Measurements from ENCODE around the gene COL6A3. TPM values are rescaled to one million over a fixed set of nuclear protein-coding genes. Genes with fewer than 3 reads are reported as not detected.
"Not testable (repeated sequence)": the region's sequence is repeated elsewhere in the genome, so short reads cannot be mapped to it uniquely, and the experiment has no call there.

COL6A3 gene
- total RNA-seq, 6 experiments from 2014 or later = 409 to 759 (median 458) TPM

DNA sequence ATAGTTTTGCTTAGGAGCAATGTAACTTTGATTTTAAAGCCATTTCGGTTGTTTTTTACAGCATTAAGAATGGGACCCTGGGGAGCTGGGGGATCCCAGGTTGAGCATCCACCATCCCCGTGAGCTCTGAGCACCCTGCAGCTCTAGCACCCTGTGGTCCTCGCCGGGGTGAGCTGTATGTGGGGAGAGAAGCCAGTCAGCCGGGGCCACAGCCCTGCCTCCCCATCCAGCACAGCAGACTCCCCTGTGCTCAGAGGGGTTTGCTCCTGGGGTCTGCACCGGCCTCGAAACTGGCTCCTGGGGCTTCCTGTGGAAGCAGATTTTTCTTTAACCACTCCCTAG is 1.3 kb downstream of the COL6A3 start:
- no peak for DNase-seq
- peaks cover 54% of the 10 kb centered on the region for H3K36me3 Mint-ChIP-seq (ENCODE audit: low read depth)
- H3K9me3 Mint-ChIP-seq = no peaks in the 10 kb centered on the region
- H3K4me1 Mint-ChIP-seq (ENCODE audit: low read depth) = peaks cover 44% of the 10 kb centered on the region
- H3K27ac Mint-ChIP-seq = peak overlapping the region; percentile 94
- TF ChIP-seq, protein P1, sequence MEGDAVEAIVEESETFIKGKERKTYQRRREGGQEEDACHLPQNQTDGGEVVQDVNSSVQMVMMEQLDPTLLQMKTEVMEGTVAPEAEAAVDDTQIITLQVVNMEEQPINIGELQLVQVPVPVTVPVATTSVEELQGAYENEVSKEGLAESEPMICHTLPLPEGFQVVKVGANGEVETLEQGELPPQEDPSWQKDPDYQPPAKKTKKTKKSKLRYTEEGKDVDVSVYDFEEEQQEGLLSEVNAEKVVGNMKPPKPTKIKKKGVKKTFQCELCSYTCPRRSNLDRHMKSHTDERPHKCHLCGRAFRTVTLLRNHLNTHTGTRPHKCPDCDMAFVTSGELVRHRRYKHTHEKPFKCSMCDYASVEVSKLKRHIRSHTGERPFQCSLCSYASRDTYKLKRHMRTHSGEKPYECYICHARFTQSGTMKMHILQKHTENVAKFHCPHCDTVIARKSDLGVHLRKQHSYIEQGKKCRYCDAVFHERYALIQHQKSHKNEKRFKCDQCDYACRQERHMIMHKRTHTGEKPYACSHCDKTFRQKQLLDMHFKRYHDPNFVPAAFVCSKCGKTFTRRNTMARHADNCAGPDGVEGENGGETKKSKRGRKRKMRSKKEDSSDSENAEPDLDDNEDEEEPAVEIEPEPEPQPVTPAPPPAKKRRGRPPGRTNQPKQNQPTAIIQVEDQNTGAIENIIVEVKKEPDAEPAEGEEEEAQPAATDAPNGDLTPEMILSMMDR (IDR thresholded peaks at IDR 0.05) = no peak
- peaks cover 13% of the 10 kb centered on the region for H3K27me3 Mint-ChIP-seq (ENCODE audit: insufficient read depth)
- H3K4me3 Mint-ChIP-seq = peak overlapping the region; percentile 97

DNA sequence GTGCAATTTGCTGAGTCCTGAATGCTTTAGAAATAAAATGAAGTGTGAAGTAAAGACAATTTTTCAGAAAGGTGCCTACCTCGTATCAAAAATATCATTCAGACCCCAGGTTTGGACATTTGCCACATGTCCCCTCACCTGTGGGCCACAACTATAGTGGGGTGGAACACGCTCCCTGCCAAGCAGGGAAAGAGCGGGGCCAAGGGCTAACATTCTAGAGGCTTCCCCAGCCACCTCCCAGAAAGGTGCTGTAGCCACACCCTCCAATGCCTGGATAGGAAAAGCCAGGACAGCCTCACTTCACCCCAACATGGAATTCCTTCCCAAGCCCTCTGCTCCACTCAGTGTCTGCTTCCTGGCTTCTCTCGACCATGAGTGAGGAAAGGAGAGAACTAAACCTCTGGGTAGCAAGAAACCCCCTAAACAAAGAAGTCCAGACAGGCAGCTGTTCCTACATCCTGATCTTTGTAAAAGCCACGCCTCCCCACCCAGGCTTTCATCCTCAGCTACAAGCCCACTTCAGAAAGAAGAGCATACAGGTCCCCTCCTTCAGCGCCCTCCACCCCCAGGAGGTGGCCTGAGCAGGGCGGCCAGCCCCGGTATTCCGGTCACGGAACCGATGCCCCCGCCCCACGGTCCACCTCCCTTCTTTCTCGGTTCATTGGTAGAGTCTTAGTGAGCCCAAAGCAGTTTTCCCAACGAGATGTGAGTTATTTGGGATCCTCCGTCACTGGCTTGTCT is 2.1 kb downstream of the COL6A3 start:
- H3K9me3 Mint-ChIP-seq = peaks cover 4% of the 10 kb centered on the region; the same call in 1 of the 2 replicates
- H3K4me3 Mint-ChIP-seq = peak overlapping the region; percentile 97
- H3K27me3 Mint-ChIP-seq (ENCODE audit: insufficient read depth) = peaks cover 16% of the 10 kb centered on the region
- TF ChIP-seq, protein P1 (IDR thresholded peaks at IDR 0.05) = no peak
- peaks cover 57% of the 10 kb centered on the region for H3K36me3 Mint-ChIP-seq (ENCODE audit: low read depth)
- peaks cover 52% of the 10 kb centered on the region for H3K4me1 Mint-ChIP-seq (ENCODE audit: low read depth)
- peak overlapping the region; percentile 94 for H3K27ac Mint-ChIP-seq
- DNase-seq = no peak

DNA sequence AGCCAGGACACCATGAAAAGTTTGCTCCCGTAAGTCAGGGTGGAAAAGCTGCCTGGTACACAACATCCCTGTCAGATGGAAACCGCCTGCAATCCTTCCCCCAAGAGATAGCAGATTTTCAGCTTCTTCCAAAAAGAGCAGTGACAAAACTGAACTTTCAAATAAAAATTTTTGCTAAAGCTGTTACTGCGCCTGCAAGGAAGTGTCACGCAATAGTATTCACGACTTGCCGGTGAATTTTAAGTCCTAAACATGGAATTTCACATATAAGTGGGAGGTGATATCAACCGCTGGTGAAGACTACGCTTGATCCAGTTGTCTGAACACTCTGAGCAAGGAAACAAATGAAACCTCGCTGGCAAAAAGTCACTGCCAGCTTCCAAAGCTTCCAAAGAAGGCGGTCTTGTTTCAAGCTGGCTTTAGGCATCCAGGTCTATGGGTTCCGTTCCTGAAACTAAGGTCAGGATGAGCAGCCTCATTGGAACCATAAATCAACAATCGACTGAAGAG is 2.8 kb downstream of the COL6A3 start:
- peak overlapping the region; percentile 94 for H3K27ac Mint-ChIP-seq
- H3K27me3 Mint-ChIP-seq (ENCODE audit: insufficient read depth) = peaks cover 16% of the 10 kb centered on the region
- DNase-seq = no peak
- H3K9me3 Mint-ChIP-seq = peaks cover 4% of the 10 kb centered on the region; the same call in 1 of the 2 replicates
- H3K36me3 Mint-ChIP-seq (ENCODE audit: low read depth) = peaks cover 63% of the 10 kb centered on the region
- H3K4me3 Mint-ChIP-seq = peak overlapping the region; percentile 97
- H3K4me1 Mint-ChIP-seq (ENCODE audit: low read depth) = peaks cover 59% of the 10 kb centered on the region
- TF ChIP-seq, protein P1 (IDR thresholded peaks at IDR 0.05) = no peak

DNA sequence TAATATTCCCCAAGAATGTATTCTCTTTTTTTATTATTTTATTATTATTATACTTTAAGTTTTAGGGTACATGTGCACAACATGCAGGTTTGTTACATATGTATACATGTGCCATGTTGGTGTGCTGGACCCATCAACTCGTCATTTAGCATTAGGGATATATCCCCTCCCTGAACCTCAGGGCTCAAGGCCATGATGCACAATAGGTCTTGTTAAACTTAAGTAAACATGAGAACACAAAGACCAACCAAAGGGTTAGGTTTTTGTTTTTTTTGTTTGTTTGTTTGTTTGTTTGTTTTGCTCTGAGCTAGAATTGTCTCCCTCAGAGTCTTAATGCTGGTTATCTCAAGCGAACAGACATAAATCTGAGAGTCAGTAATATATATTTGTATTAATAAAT is 4.7 kb downstream of the COL6A3 start:
- Mint-ChIP-seq H3K4me1 (ENCODE audit: low read depth) (peaks cover 72% of the 10 kb centered on the region), H3K27ac (peak overlapping the region; percentile 94; the same call in 1 of the 2 replicates), H3K27me3 (ENCODE audit: insufficient read depth) (peaks cover 23% of the 10 kb centered on the region), H3K36me3 (ENCODE audit: low read depth) (peaks cover 82% of the 10 kb centered on the region), H3K4me3 (peak overlapping the region; percentile 97)
- not testable (repeated sequence) for H3K9me3 Mint-ChIP-seq, DNase-seq

DNA sequence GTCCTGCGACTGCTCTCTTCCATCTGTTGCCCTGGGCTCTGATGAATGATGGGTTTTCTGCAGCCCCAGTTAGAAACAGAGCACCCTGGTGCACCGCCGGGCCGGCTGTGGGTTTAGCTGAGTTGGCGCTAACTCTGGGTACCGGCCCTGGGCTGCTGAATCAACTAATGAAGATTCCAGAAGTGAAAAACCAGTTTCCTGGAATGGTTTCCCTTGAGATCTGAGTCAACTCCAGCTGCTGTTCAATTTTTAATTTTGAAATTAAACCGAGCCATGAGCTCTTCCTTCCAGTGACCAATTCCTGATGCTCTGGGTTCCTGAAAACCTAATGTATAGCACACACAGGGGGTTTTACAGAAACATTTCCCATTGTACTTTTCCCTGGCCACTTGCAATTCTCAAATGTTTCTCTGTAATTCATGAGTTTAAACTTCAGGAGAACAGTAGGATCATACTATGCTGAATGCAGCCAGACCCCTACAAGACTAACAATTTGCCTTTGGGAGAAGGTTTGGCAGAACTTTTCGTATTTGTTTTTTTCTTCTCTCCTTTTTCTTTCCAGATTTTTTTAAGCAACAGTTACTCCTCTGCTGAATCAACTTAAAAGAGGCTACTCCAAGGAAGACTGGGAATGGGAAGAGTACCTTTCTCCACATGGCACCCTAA is 5.5 kb downstream of the COL6A3 start:
- Mint-ChIP-seq H3K36me3 (ENCODE audit: low read depth) (peaks cover 85% of the 10 kb centered on the region), H3K4me3 (peak overlapping the region; percentile 82), H3K27me3 (ENCODE audit: insufficient read depth) (peaks cover 18% of the 10 kb centered on the region), H3K4me1 (ENCODE audit: low read depth) (peaks cover 79% of the 10 kb centered on the region), H3K27ac (peak overlapping the region; percentile 89), H3K9me3 (peaks cover 4% of the 10 kb centered on the region; the same call in 1 of the 2 replicates)
- TF ChIP-seq, protein P1 (IDR thresholded peaks at IDR 0.05) = no peak
- DNase-seq = no peak

DNA sequence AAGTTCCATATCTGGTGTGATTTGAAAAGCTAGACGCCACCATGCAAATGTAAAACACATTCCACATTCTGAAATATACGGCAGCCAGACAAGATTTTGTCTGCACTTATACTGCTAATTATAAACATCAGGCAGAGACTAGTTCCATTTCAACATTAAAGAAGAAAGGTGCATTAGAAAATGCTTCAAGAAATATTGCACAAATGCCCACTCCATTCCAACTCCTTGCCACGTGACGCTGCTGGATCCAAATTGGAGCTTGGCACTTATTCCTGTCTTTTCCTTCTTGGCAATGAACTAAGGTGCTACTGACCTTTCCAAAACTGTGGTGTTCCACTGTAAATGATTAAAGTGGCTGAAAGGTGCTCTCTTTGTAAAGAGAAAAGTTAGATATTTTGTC is 6.3 kb downstream of the COL6A3 start:
- peaks cover 86% of the 10 kb centered on the region for H3K4me1 Mint-ChIP-seq (ENCODE audit: low read depth)
- TF ChIP-seq, protein P1 (IDR thresholded peaks at IDR 0.05) = no peak
- H3K27ac Mint-ChIP-seq = peak overlapping the region; percentile 89
- peaks cover 4% of the 10 kb centered on the region; the same call in 1 of the 2 replicates for H3K9me3 Mint-ChIP-seq
- no peak for DNase-seq
- peaks cover 85% of the 10 kb centered on the region for H3K36me3 Mint-ChIP-seq (ENCODE audit: low read depth)
- peaks cover 18% of the 10 kb centered on the region for H3K27me3 Mint-ChIP-seq (ENCODE audit: insufficient read depth)
- peak overlapping the region; percentile 82 for H3K4me3 Mint-ChIP-seq

Data from HFFc6 (cell line).